Measurements from ENCODE around the gene RRP7A.

GRCh38 chr22:42521228-42521546, 1.6 kb upstream of the RRP7A start:
- no peak for TF ChIP-seq CTCF (conservative IDR thresholded peaks at IDR 0.05)
- TF ChIP-seq ZFX (IDR thresholded peaks at IDR 0.05), result no peak
